Effector memory CD8-positive, alpha-beta T cell (primary cell): Measurements from ENCODE around the gene UGGT2.
"Not testable (repeated sequence)": the region's sequence is repeated elsewhere in the genome, so short reads cannot be mapped to it uniquely, and the experiment has no call there.

Source experiments
- ATAC-seq: fragments of 150-1000 bp; cut with Tn5 transposase; replicated peaks from 2 replicates; pipeline ENCODE4 v1.10.0; 2021; ENCODE audit warnings: mild to moderate bottlenecking, moderate library complexity
- DNase-seq, 3 experiments: peaks; one replicate each; pipeline ENCODE4 v3.0.0; 2021
- H3K27ac Mint-ChIP-seq, 2 donors: one replicate each; pipeline ENCODE4 v1.8.0; 2022; ENCODE audit warnings: mild to moderate bottlenecking in 2 of 2, mixed read lengths in 2 of 2, moderate library complexity in 2 of 2
- H3K27me3 Mint-ChIP-seq, 2 donors: one replicate each; pipeline ENCODE4 v1.8.0; 2022; ENCODE audit warnings: mixed read lengths in 2 of 2
- H3K36me3 Mint-ChIP-seq: one replicate; pipeline ENCODE4 v1.8.0; 2022; ENCODE audit warnings: mild to moderate bottlenecking, moderate library complexity, mixed read lengths; ENCODE audit not compliant: insufficient read depth
- H3K4me1 Mint-ChIP-seq, 2 donors: one replicate each; pipeline ENCODE4 v1.8.0; 2022; ENCODE audit warnings: low read depth in 2 of 2, mixed read lengths in 2 of 2
- H3K4me3 Mint-ChIP-seq, 2 donors: one replicate each; pipeline ENCODE4 v1.8.0; 2022; ENCODE audit warnings: mild to moderate bottlenecking in 2 of 2, mixed read lengths in 2 of 2, moderate library complexity in 2 of 2
- H3K9me3 Mint-ChIP-seq, 2 donors: one replicate each; pipeline ENCODE4 v1.8.0; 2022; ENCODE audit warnings: mixed read lengths in 2 of 2

The UGGT2 gene

DNA sequence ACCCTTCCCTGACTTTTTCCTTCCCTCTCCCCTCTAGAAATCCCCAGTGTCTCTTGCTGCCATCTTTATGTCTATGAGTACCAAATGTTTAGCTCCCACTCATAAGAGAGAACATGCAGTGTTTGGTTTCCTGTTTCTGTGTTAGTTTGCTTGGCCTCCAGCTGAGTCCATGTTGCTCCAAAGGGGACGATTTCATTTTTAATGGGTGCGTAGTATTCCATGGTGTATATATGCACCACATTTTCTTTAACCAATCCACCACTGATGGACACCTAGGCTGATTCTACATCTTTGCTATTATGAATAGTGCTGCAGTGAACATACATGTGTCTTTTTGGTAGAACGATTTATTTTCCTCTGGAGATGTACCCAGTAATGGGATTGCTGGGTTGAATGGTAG, 123.8 kb downstream of the UGGT2 start:
- Mint-ChIP-seq H3K4me1 (no peaks in the 10 kb centered on the region), H3K4me3 (no peak overlapping the region), H3K27me3 (no peaks in the 10 kb centered on the region), H3K36me3 (no peaks in the 10 kb centered on the region), H3K27ac (no peak overlapping the region), H3K9me3 (peaks cover 9 to 15% of the 10 kb centered on the region in 2 donors)
- DNase-seq (no peak), ATAC-seq (no peak)

DNA sequence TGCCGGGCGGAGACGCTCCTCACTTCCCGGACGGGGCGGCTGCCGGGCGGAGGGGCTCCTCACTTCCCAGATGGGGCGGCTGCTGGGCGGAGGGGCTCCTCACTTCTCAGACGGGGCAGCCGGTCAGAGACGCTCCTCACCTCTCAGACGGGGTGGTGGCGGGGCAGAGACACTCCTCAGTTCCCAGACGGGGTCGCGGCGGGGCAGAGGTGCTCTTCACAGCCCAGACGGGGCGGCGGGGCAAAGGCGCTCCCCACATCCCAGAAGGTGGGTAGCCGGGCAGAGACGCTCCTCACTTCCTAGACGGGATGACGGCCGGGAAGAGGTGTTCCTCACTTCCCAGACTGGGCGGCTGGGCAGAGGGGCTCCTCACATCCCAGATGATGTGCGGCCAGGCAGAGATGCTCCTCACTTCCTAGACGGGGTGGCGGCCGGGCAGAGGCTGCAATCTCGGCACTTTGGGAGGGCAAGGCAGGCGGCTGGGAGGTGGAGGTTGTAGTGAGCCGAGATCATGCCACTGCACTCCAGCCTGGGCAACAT, 124.8 kb downstream of the UGGT2 start:
- H3K36me3 Mint-ChIP-seq, DNase-seq, H3K27ac Mint-ChIP-seq, ATAC-seq, H3K4me1 Mint-ChIP-seq, H3K27me3 Mint-ChIP-seq, H3K4me3 Mint-ChIP-seq: not testable (repeated sequence)
- H3K9me3 Mint-ChIP-seq, result peaks cover 9 to 15% of the 10 kb centered on the region in 2 donors

DNA sequence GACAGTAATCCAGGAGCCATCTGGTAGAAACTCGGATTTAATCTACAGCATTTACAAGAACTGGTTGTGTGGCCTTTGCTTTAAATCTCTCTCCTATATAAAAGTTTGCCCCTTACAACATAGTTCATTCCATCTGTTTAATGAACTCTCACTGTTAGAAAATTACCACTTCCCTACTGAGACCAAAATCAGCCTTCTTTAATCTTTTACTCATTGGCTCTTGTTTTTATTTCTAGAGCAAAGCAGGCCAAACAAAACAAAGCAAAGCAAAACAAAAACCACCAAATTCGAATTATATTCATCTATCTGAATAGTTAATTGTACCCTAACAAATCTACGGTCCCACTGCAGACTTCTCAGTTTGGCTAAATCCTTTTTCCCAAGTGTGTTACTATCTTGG, 127.0 kb downstream of the UGGT2 start:
- no peak overlapping the region for H3K27ac Mint-ChIP-seq
- H3K9me3 Mint-ChIP-seq, result peaks cover 12 to 15% of the 10 kb centered on the region in 2 donors
- no peak overlapping the region for H3K4me3 Mint-ChIP-seq
- no peaks in the 10 kb centered on the region for H3K27me3 Mint-ChIP-seq
- H3K36me3 Mint-ChIP-seq, result no peaks in the 10 kb centered on the region
- ATAC-seq, result no peak
- no peaks in the 10 kb centered on the region for H3K4me1 Mint-ChIP-seq
- DNase-seq, result no peak

DNA sequence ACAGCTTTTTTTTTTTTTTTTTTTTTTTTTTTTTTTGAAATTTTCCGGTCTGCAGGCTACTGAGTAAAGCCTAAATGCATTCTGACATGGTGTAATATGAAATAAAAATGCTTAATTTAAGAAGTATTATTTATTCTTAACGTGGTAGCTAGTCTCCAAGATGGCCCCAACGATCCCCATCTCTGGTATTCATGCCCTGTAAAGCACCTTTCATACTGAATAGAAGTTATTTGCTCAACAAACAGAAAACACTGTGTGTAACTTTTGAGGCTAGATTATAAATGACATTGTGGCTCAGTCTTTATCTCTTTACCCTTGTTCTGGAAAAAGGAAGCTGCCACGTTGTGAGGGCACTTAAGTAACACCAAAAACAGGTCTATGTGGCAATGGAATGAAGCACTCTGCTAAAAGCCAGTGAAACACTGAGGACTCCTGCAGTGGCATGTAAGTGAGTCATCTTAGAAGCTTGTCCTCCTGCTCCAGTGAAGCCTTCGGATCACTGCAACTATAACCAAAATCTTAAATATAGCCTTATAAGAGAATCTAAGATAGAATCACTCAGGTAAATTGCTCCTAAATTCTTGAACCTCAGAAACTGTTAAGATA, 128.7 kb downstream of the UGGT2 start:
- no peak overlapping the region for H3K4me3 Mint-ChIP-seq
- no peaks in the 10 kb centered on the region for H3K36me3 Mint-ChIP-seq
- peaks cover 8% of the 10 kb centered on the region in 2 donors for H3K9me3 Mint-ChIP-seq
- H3K27ac Mint-ChIP-seq, result no peak overlapping the region
- no peak for DNase-seq
- no peaks in the 10 kb centered on the region for H3K27me3 Mint-ChIP-seq
- ATAC-seq, result no peak
- H3K4me1 Mint-ChIP-seq, result no peaks in the 10 kb centered on the region

- Mint-ChIP-seq H3K36me3 (no peaks in the 10 kb centered on the region), H3K27me3 (no peaks in the 10 kb centered on the region), H3K9me3 (peaks cover 6 to 8% of the 10 kb centered on the region in 2 donors), H3K4me1 (no peaks in the 10 kb centered on the region), H3K4me3 (no peak overlapping the region), H3K27ac (no peak overlapping the region)
- ATAC-seq (no peak), DNase-seq (no peak)
Observed at GRCh38 chr13:95921485-95921884, 131.7 kb downstream of the UGGT2 start.

DNA sequence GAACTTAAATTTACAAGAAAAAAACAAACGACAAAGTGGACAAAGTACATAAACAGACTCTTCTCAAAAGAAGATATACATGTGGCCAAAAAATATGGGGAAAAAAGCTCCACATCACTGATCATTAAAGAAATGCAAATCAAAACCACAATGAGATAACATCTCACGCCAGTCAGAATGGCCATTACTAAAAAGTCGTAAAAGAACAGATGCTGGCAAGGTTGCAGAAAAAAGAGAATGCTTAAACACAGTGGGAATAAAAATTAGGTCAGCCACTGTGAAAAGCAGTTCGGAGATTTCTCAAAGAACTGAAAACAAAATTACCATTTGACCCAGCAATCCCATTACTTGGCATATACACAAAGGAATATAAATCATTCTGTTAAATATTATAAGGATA, 132.7 kb downstream of the UGGT2 start:
- no peak for DNase-seq
- H3K36me3 Mint-ChIP-seq, result no peaks in the 10 kb centered on the region
- no peak overlapping the region for H3K4me3 Mint-ChIP-seq
- H3K27ac Mint-ChIP-seq, result no peak overlapping the region
- peaks cover 5 to 8% of the 10 kb centered on the region in 2 donors for H3K9me3 Mint-ChIP-seq
- no peaks in the 10 kb centered on the region for H3K27me3 Mint-ChIP-seq
- ATAC-seq, result no peak
- H3K4me1 Mint-ChIP-seq, result no peaks in the 10 kb centered on the region

DNA sequence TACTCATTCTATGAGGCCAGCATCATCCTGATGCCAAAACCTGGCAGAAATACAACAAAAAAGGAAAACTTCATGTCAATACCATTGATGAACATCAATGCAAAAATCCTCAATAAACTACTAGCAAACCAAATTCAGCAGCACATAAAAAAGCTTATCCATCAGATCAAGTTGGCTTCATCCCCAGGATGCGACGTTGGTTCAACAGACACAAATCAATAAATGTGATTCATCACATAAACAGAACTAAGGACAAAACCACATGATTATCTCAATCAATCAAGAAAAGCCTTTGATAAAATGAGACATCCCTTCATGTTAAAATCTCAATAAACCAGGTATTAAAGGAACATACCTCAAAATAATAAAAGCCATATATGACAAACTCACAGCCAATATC, 134.3 kb downstream of the UGGT2 start:
- Mint-ChIP-seq H3K4me1 (no peaks in the 10 kb centered on the region), H3K36me3 (no peaks in the 10 kb centered on the region), H3K4me3 (no peak overlapping the region), H3K27ac (no peak overlapping the region), H3K9me3 (peaks cover 5 to 8% of the 10 kb centered on the region in 2 donors), H3K27me3 (no peaks in the 10 kb centered on the region)
- ATAC-seq, result no peak
- no peak for DNase-seq

GRCh38 chr13:95914991-95915501, 138.2 kb downstream of the UGGT2 start:
- no peaks in the 10 kb centered on the region for H3K4me1 Mint-ChIP-seq
- H3K27ac Mint-ChIP-seq, result no peak overlapping the region
- H3K36me3 Mint-ChIP-seq, result no peaks in the 10 kb centered on the region
- no peak overlapping the region for H3K4me3 Mint-ChIP-seq
- DNase-seq (no peak), ATAC-seq (no peak)
- peaks cover 2 to 15% of the 10 kb centered on the region in 2 donors for H3K9me3 Mint-ChIP-seq
- no peaks in the 10 kb centered on the region for H3K27me3 Mint-ChIP-seq

DNA sequence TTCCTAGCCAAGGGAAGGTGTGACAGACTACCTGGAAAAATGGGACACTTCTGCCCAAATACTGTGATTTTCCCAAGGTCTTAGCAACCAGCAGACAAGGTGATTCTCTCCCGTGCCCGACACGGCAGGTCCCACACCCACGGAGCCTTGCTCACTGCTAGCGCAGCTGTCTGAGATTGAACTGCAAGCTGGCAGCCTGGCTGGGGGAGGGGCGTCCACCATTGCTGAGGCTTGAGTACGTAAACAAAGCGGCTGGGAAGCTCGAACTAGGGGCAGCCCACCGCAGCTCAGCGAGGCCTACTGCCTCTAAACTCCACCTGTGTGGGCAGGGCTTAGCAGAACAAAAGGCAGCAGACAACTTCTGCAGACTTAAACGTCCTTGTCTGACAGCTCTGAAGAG, 146.2 kb downstream of the UGGT2 start:
- no peaks in the 10 kb centered on the region for H3K4me1 Mint-ChIP-seq
- peaks cover 0 to 15% of the 10 kb centered on the region in 2 donors for H3K9me3 Mint-ChIP-seq
- no peaks in the 10 kb centered on the region for H3K27me3 Mint-ChIP-seq
- no peak for ATAC-seq
- no peak overlapping the region for H3K4me3 Mint-ChIP-seq
- DNase-seq, result no peak
- no peaks in the 10 kb centered on the region for H3K36me3 Mint-ChIP-seq
- no peak overlapping the region for H3K27ac Mint-ChIP-seq

- Mint-ChIP-seq H3K9me3 (peaks cover 0 to 8% of the 10 kb centered on the region in 2 donors), H3K36me3 (no peaks in the 10 kb centered on the region), H3K4me3 (no peak overlapping the region), H3K27ac (no peak overlapping the region), H3K4me1 (no peaks in the 10 kb centered on the region), H3K27me3 (no peaks in the 10 kb centered on the region)
- ATAC-seq, result no peak
- no peak for DNase-seq
Observed at GRCh38 chr13:95903569-95903968, 149.6 kb downstream of the UGGT2 start.

DNA sequence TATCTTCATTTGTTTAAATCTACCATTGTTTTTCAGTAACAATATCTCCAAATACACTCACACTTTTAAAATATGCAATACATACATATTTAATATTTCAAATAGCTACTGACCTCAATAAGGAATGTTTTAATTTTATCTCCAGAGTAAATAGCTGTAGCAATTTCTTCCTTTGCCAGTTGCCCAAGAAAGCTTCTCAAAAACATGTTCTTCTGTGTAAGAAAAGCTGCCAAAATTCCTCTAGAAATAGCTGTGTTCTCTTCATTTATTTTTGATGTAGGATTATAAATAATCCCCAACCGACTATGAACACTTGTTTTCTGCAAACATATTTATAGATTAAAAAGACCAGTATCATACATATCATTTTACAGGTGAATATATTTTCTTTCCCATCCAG, 150.5 kb downstream of the UGGT2 start:
- H3K36me3 Mint-ChIP-seq, result no peaks in the 10 kb centered on the region
- H3K9me3 Mint-ChIP-seq, result peaks cover 0 to 3% of the 10 kb centered on the region in 2 donors
- DNase-seq (no peak), ATAC-seq (no peak)
- no peaks in the 10 kb centered on the region for H3K4me1 Mint-ChIP-seq
- no peak overlapping the region for H3K27ac Mint-ChIP-seq
- no peak overlapping the region for H3K4me3 Mint-ChIP-seq
- H3K27me3 Mint-ChIP-seq, result no peaks in the 10 kb centered on the region

- H3K36me3 Mint-ChIP-seq, result no peaks in the 10 kb centered on the region
- no peaks in the 10 kb centered on the region for H3K9me3 Mint-ChIP-seq
- no peaks in the 10 kb centered on the region for H3K27me3 Mint-ChIP-seq
- DNase-seq (no peak), ATAC-seq (no peak)
- H3K4me1 Mint-ChIP-seq, result no peaks in the 10 kb centered on the region
- no peak overlapping the region for H3K4me3 Mint-ChIP-seq
- no peak overlapping the region for H3K27ac Mint-ChIP-seq
Observed at GRCh38 chr13:95898256-95898655, 154.9 kb downstream of the UGGT2 start.

DNA sequence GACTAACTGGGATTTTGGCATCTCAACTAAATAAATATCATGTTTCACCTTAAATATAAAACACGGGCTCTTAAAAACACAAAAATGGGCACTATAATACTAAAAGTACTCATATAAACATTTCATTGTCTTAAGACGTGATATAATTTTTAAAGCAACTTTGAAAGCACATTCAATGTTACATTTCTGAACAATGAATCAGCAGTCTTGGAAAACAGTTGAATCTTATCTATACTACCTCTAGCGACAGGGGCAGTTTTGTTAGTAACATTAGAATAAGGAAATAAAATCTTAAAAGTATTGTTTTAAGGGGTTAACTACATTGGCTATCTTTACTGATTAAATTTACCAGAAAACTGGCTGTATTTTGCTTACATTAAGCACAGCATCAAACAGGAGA, 156.9 kb downstream of the UGGT2 start:
- DNase-seq (no peak), ATAC-seq (no peak)
- H3K36me3 Mint-ChIP-seq, result no peaks in the 10 kb centered on the region
- H3K27ac Mint-ChIP-seq, result no peak overlapping the region
- H3K27me3 Mint-ChIP-seq, result no peaks in the 10 kb centered on the region
- no peaks in the 10 kb centered on the region for H3K4me1 Mint-ChIP-seq
- H3K4me3 Mint-ChIP-seq, result no peak overlapping the region
- H3K9me3 Mint-ChIP-seq, result no peaks in the 10 kb centered on the region

DNA sequence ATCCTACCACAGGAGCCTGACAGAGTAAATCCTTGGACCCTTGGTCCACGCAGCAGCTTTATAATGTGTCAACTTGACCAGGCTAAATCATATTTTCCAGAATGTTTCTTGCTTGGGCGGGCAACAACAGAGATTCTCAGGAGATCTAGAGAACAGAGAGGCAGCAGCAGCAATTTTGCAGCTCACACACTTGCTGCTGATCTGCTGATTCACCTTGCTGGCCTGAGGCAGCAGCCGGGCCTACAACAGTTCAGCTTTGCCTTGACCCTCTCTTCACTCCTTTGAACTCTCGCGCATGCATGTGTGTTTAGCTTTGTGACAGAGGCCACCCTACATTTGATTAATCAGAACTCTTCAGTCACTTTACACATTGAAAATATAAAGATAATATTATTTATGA, 159.3 kb downstream of the UGGT2 start:
- H3K36me3 Mint-ChIP-seq, result no peaks in the 10 kb centered on the region
- H3K4me1 Mint-ChIP-seq, result no peaks in the 10 kb centered on the region
- ATAC-seq, result no peak
- DNase-seq, result no peak
- no peaks in the 10 kb centered on the region for H3K9me3 Mint-ChIP-seq
- H3K4me3 Mint-ChIP-seq, result no peak overlapping the region
- H3K27ac Mint-ChIP-seq, result no peak overlapping the region
- no peaks in the 10 kb centered on the region for H3K27me3 Mint-ChIP-seq
